WERI-Rb-1 (cell line): Measurements from ENCODE around the gene CPA4.
A peak's percentile ranks its signal among the peaks of the same experiment; 100 is the strongest.

Experiments used
- DNase-seq: peaks from one replicate; pipeline ENCODE4 v3.0.0-alpha.2; 2020
- H3K27ac ChIP-seq: fragments of 250-450 bp; sonication (Bioruptor Pico); 2 replicates; pipeline ENCODE4 v1.5.1; 2020; ENCODE audit warnings: mild to moderate bottlenecking, moderate library complexity
- H3K27me3 ChIP-seq: fragments of 250-450 bp; sonication (Bioruptor Pico); 2 replicates; pipeline ENCODE4 v1.5.1; 2021; ENCODE audit warnings: mild to moderate bottlenecking, low read depth, moderate library complexity; ENCODE audit not compliant: insufficient read depth, severe bottlenecking
- H3K36me3 ChIP-seq: fragments of 250-450 bp; sonication (Bioruptor Pico); 2 replicates; pipeline ENCODE4 v1.5.1; 2020; ENCODE audit warnings: mild to moderate bottlenecking, moderate library complexity
- H3K4me3 ChIP-seq: 2 replicates; pipeline ENCODE4 v1.5.1; 2011; ENCODE audit warnings: low read depth, mild to moderate bottlenecking, control low read depth, low read length
- H3K9me3 ChIP-seq: fragments of 250-450 bp; sonication (Bioruptor Pico); 2 replicates; pipeline ENCODE4 v1.5.1; 2021; ENCODE audit warnings: mild to moderate bottlenecking, moderate library complexity; ENCODE audit not compliant: severe bottlenecking
- TF ChIP-seq, protein P1 (sequence below): IDR thresholded peaks from 2 replicates; pipeline ENCODE4 v1.5.1; 2011; ENCODE audit warnings: low read depth, mild to moderate bottlenecking, control low read depth, inconsistent platforms, low read length

CPA4 gene

DNA sequence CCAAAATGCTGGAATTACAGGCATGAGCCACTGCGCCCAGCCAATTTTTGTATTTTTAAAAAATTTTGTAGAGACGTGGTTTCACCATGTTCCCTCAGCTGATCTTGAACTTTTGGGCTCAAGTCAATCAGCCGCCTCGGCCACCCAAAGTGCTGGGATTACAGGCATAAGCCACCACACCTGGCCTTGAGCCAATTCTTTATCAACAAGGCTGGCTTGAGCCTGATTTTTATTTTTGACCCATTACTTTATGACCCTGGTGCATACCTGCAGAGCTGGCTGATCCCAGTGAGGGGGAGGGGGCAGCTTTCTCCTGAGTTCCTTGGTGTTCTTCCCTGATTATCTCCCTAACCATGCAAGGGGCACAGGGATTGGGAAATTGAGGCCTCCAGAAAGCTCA lies 71.5 kb downstream of the CPA4 start:
- H3K36me3 ChIP-seq: no peaks in the 10 kb centered on the region
- no peak overlapping the region for H3K4me3 ChIP-seq
- no peak for DNase-seq
- peaks cover 6% of the 10 kb centered on the region for H3K9me3 ChIP-seq
- TF ChIP-seq, protein P1, sequence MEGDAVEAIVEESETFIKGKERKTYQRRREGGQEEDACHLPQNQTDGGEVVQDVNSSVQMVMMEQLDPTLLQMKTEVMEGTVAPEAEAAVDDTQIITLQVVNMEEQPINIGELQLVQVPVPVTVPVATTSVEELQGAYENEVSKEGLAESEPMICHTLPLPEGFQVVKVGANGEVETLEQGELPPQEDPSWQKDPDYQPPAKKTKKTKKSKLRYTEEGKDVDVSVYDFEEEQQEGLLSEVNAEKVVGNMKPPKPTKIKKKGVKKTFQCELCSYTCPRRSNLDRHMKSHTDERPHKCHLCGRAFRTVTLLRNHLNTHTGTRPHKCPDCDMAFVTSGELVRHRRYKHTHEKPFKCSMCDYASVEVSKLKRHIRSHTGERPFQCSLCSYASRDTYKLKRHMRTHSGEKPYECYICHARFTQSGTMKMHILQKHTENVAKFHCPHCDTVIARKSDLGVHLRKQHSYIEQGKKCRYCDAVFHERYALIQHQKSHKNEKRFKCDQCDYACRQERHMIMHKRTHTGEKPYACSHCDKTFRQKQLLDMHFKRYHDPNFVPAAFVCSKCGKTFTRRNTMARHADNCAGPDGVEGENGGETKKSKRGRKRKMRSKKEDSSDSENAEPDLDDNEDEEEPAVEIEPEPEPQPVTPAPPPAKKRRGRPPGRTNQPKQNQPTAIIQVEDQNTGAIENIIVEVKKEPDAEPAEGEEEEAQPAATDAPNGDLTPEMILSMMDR: no peak
- no peak overlapping the region for H3K27ac ChIP-seq
- no peaks in the 10 kb centered on the region for H3K27me3 ChIP-seq

DNA sequence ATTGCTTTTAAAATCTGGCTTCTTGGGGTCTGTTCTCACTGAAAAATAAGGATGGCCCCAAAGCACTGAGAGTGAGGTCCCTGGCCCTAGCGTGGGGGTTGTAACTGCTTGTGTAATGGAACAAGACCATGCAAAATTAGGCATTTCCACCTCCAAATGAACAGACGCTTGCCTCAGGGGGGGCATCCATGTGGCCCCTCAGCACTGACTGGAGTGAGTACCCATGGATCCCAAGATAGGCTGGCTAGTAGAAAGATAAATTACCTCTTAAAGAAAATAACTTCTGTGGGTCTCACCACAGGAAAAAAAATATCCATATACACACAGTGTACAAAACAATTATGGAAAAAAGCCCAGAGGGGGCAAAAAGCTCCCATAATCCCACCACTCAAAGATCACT lies 72.1 kb downstream of the CPA4 start:
- TF ChIP-seq, protein P1: no peak
- DNase-seq: no peak

DNA sequence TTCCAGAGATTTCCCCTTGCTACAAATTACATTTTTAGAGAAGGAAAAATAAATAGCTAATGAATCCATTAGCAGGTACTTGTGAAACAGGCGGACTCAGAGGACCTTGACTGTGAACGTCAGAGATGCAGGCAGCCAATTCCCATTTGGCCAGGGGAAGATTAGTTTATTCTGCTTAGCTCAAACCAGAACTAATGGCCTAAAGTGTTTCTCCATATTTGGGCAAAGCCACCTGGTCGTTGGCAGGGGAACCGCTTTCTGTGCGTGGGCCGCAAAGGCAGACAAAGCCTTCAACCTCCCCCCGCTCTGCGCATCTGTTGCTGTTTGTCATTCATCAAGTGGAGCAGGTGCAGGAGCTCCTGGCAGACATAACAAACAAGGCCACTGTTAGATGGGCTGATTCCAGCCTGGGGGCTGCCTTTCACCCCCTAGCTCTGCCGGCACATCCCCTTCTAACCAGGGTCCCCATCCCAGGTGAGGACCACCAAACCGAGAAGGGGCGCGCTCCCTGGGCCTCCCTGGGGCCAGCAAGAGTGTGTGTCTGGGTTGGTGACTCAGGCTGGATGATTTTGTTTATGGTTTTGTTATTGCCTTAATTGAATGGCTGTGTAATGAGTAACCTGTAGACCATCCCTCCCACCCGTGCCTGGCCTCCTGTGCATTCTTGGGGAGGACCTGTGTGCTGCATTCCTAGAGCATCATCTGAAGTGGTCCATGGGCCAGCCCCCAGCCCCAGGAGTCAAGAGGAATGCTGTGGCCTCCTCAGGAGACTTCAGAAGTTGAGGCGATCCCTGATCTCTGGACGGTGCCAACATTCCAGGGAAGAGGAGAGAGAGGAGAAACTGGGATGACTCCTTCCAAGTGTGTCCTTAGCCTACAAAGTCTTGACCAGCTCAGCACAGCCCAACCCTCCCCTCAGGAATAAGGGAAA lies 72.8 kb downstream of the CPA4 start:
- H3K9me3 ChIP-seq: no peaks in the 10 kb centered on the region
- H3K27ac ChIP-seq: no peak overlapping the region
- no peaks in the 10 kb centered on the region for H3K36me3 ChIP-seq
- DNase-seq: peak; percentile 36
- TF ChIP-seq, protein P1: no peak
- no peaks in the 10 kb centered on the region for H3K27me3 ChIP-seq
- no peak overlapping the region for H3K4me3 ChIP-seq

More for the DNA sequence above, 72.1 kb downstream of the CPA4 start:
- Histone ChIP-seq H3K4me3 (no peak overlapping the region), H3K27me3 (no peaks in the 10 kb centered on the region), H3K9me3 (peaks cover 3% of the 10 kb centered on the region), H3K27ac (no peak overlapping the region), H3K36me3 (no peaks in the 10 kb centered on the region)

DNA sequence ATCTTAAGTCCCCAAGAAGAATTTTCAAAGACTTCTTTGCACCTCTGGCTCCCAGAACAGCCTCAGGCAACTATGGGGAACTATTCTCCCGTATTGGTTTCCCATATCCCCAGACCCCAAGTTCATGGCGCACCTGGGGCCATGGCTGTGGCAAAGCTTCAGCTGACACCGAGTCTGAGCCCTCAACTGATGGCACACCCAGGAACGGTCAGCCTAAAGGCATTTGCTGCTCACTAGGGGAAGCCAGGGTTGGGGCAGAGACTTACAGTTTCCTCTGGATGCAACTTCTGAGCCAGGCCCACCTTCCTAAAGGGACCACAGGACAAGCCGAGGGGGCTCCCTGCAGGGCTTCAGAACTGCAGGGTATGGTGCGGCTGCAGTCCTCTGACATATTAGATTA lies 73.6 kb downstream of the CPA4 start:
- Histone ChIP-seq H3K36me3 (no peaks in the 10 kb centered on the region), H3K27ac (no peak overlapping the region), H3K9me3 (no peaks in the 10 kb centered on the region), H3K27me3 (no peaks in the 10 kb centered on the region), H3K4me3 (no peak overlapping the region)
- TF ChIP-seq, protein P1: no peak
- no peak for DNase-seq

DNA sequence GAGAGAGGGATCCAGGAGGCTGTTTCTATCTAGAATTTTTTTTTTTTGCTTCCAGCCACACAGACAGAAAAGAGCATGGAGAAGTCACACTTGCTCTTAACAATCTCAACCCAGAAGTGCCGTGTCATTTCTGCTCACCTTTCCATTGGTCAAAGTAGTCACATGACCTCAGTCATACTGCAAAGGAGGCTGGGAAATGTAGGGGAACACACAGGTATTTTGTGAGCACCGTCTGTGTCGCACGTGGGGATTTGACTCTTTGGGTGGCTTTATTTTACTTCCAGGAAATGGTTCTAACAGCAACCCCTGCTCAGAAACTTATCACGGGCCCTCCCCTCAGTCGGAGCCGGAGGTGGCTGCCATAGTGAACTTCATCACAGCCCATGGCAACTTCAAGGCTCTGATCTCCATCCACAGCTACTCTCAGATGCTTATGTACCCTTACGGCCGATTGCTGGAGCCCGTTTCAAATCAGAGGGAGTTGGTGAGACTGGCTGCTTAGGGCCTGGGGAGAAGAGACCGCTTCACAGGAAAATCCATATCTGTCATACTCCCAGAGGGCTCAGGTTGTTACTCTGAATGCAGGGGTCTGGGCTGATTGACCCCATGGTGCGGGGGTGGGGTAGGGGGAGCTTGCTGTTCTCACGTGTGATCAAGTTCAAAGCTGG lies 74.3 kb downstream of the CPA4 start:
- Histone ChIP-seq H3K27ac (no peak overlapping the region), H3K9me3 (no peaks in the 10 kb centered on the region), H3K27me3 (no peaks in the 10 kb centered on the region), H3K4me3 (no peak overlapping the region), H3K36me3 (no peaks in the 10 kb centered on the region)
- DNase-seq: no peak
- TF ChIP-seq, protein P1: no peak
